ENCODE results near the gene VPS54. TPM values are rescaled to one million over a fixed set of nuclear protein-coding genes. Genes with fewer than 3 reads are reported as not detected.
A peak's percentile ranks its signal among the peaks of the same experiment; 100 is the strongest.

Gene VPS54
- total RNA-seq, 1 experiment from 2014 or later: 13.1 TPM

DNA sequence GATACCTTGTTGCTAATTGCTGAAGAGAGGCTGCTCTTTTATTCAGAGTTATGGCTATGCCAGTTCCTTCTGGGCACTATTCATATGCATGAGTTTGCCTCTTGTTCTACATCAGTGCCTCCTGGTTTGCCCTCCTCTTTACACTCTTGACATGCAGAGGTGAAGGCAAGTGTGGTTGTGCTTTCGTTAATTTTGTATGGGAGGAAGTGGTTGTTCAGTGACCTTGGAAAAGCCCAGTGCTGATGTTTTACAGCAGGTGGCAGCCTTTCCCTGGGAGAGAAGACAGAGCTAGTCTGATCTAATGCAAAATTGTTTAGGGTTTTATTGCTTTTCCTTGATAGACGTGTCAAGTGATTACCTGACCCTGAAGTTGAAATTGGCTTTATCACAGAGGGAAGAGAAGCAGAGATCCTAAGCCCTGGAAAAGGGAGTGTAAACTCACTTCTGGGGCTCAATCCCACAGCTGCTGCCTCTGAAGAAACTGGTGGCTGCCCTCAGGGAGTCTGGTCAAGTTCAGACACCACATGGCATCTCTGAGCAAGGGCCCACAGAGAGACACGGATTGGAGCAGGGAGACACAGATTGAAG, 30.5 kb upstream of the VPS54 start:
- POLR2A ChIA-PET: interaction anchor here (0.7 to 1.5 kb wide), 9 partner anchors 14 to 358 kb away, joined by 3 to 19 read pairs (median 4); no protein-coding TSS in a partner anchor
- H3K9me3 Mint-ChIP-seq (ENCODE audit: unreplicated experiment): no peaks in the 10 kb centered on the region
- BruUV-seq (replicated peaks): no TSS peak
- no peak overlapping the region for H3K4me3 Mint-ChIP-seq (ENCODE audit: unreplicated experiment)
- CTCF ChIA-PET: interaction anchor here (0.5 to 5.0 kb wide), 27 partner anchors 10 to 841 kb away, joined by 3 to 66 read pairs (median 4); no protein-coding TSS in a partner anchor
- peak overlapping the region; percentile 23 for H3K27ac Mint-ChIP-seq (ENCODE audit: low read depth, unreplicated experiment)
- no peaks in the 10 kb centered on the region for H3K36me3 Mint-ChIP-seq (ENCODE audit: insufficient read depth, unreplicated experiment)
- DNase-seq (ENCODE audit: unreplicated experiment): peak; percentile 85
- H3K27me3 Mint-ChIP-seq (ENCODE audit: insufficient read depth, unreplicated experiment): no peaks in the 10 kb centered on the region
- peaks cover 6% of the 10 kb centered on the region for H3K4me1 Mint-ChIP-seq (ENCODE audit: insufficient read depth, unreplicated experiment)
- TF ChIP-seq, protein P1, sequence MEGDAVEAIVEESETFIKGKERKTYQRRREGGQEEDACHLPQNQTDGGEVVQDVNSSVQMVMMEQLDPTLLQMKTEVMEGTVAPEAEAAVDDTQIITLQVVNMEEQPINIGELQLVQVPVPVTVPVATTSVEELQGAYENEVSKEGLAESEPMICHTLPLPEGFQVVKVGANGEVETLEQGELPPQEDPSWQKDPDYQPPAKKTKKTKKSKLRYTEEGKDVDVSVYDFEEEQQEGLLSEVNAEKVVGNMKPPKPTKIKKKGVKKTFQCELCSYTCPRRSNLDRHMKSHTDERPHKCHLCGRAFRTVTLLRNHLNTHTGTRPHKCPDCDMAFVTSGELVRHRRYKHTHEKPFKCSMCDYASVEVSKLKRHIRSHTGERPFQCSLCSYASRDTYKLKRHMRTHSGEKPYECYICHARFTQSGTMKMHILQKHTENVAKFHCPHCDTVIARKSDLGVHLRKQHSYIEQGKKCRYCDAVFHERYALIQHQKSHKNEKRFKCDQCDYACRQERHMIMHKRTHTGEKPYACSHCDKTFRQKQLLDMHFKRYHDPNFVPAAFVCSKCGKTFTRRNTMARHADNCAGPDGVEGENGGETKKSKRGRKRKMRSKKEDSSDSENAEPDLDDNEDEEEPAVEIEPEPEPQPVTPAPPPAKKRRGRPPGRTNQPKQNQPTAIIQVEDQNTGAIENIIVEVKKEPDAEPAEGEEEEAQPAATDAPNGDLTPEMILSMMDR (IDR thresholded peaks at IDR 0.05; ENCODE audit: unreplicated experiment): peak; percentile 80
- intact Hi-C loops (cut with micrococcal nuclease): loop anchor here (1.0 to 5.0 kb wide), 6 partner anchors 95 to 840 kb away; partner anchors contain the start of gene PELI1

DNA sequence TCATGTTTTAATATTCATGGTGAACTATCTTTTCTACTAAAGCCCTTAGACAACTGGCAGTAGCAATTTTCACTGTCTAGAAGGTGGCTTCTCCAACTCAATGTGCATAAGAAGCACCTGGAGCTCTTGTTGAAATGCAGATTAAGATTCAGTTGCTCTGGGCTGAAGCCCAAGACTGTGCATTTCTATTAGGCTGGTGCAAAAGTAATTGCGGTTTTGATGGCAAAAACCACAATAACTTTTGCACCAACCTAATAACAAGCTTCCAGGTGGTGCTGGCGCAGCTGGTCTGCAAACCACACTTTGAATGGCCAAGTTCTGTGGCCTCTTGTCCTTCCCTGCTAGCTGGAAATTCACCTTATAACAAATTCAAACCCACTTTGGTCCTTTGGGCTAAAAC, 26.7 kb upstream of the VPS54 start:
- no TSS peak for BruUV-seq (replicated peaks)
- no peaks in the 10 kb centered on the region for H3K36me3 Mint-ChIP-seq (ENCODE audit: insufficient read depth, unreplicated experiment)
- H3K9me3 Mint-ChIP-seq (ENCODE audit: unreplicated experiment): no peaks in the 10 kb centered on the region
- no peak overlapping the region for H3K27ac Mint-ChIP-seq (ENCODE audit: low read depth, unreplicated experiment)
- POLR2A ChIA-PET: interaction anchor here (1.0 kb wide), 1 partner anchor 1084 kb away, joined by 4 read pairs; the partner anchor contains the start of gene RAB1A
- H3K4me1 Mint-ChIP-seq (ENCODE audit: insufficient read depth, unreplicated experiment): peaks cover 6% of the 10 kb centered on the region
- intact Hi-C loops (cut with micrococcal nuclease): loop anchor here (5.0 kb wide), 1 partner anchor 516 kb away; no protein-coding TSS in a partner anchor
- no peaks in the 10 kb centered on the region for H3K27me3 Mint-ChIP-seq (ENCODE audit: insufficient read depth, unreplicated experiment)
- CTCF ChIA-PET: interaction anchor here (0.6 to 1.7 kb wide), 6 partner anchors 84 to 441 kb away, joined by 3 to 9 read pairs (median 4); no protein-coding TSS in a partner anchor
- DNase-seq (ENCODE audit: unreplicated experiment): no peak
- no peak overlapping the region for H3K4me3 Mint-ChIP-seq (ENCODE audit: unreplicated experiment)
- TF ChIP-seq, protein P1 (IDR thresholded peaks at IDR 0.05; ENCODE audit: unreplicated experiment): no peak

DNA sequence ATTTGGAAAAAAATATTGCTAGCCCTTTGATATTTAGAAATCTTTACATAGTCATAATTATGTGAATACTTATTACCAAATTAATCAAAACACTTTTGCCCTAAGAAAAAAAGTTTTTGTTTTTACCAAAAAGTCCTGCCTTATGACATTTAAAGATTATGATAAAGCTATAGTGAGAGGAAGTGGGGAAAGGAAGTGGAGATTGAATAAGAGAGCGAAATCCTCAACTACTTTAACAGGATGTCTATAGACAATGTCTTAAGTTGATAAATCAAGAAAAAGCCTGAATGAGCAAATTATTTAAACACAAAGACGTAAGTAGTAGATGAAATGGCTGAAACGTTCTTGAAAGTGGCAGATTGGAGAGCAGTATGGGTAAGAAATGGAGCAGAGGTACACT, 20.9 kb upstream of the VPS54 start:
- TF ChIP-seq, protein P1 (IDR thresholded peaks at IDR 0.05; ENCODE audit: unreplicated experiment): no peak
- DNase-seq (ENCODE audit: unreplicated experiment): no peak
- Mint-ChIP-seq H3K4me1 (ENCODE audit: insufficient read depth, unreplicated experiment) (peaks cover 6% of the 10 kb centered on the region), H3K27ac (ENCODE audit: low read depth, unreplicated experiment) (no peak overlapping the region), H3K9me3 (ENCODE audit: unreplicated experiment) (no peaks in the 10 kb centered on the region), H3K36me3 (ENCODE audit: insufficient read depth, unreplicated experiment) (no peaks in the 10 kb centered on the region), H3K4me3 (ENCODE audit: unreplicated experiment) (no peak overlapping the region), H3K27me3 (ENCODE audit: insufficient read depth, unreplicated experiment) (no peaks in the 10 kb centered on the region)
- no TSS peak for BruUV-seq (replicated peaks)
- ChIA-PET POLR2A (interaction anchor here (0.6 kb wide), 1 partner anchor 20 kb away, joined by 3 read pairs; no protein-coding TSS in a partner anchor), CTCF (interaction anchor here (1.7 kb wide), 1 partner anchor 272 kb away, joined by 6 read pairs; no protein-coding TSS in a partner anchor)
- intact Hi-C loops (cut with micrococcal nuclease): no loop called here

DNA sequence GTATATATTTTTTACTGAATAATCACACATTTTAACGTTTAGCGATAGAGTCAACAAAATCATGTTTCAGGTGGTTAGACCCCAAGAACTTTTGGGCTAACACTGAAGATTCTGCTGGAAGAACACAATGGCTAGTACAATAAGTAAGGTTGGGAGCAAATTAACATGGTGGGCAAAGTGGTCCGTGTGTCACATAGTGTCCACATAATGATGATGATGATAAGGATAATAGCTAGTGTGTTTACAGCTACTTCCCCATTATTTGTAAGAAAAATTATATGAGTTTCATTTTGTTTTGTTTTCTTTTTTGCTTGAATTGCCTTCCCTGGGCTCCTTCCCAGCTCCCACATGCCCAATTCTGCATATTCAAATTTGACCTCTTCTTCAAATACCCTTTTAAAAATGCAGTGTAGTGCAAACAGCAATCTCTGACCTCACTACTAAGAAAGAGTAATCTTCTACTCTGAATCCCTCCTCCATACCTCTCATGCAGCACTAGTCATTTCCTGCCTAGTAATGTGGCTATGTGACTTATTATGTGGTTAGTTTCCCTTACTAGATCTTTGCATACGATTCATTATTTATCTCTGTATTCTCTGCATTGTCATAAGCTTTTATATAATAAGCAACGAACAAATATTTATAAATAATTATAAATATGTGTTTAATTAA, 16.9 kb upstream of the VPS54 start:
- intact Hi-C loops (cut with micrococcal nuclease): no loop called here
- ChIA-PET POLR2A (interaction anchor here (0.6 to 0.7 kb wide), 2 partner anchors 20 to 734 kb away, joined by 3 to 4 read pairs; no protein-coding TSS in a partner anchor), CTCF (no interaction called here)
- DNase-seq (ENCODE audit: unreplicated experiment): no peak
- Mint-ChIP-seq H3K27ac (ENCODE audit: low read depth, unreplicated experiment) (no peak overlapping the region), H3K4me3 (ENCODE audit: unreplicated experiment) (no peak overlapping the region), H3K36me3 (ENCODE audit: insufficient read depth, unreplicated experiment) (no peaks in the 10 kb centered on the region), H3K4me1 (ENCODE audit: insufficient read depth, unreplicated experiment) (peaks cover 6% of the 10 kb centered on the region), H3K9me3 (ENCODE audit: unreplicated experiment) (no peaks in the 10 kb centered on the region), H3K27me3 (ENCODE audit: insufficient read depth, unreplicated experiment) (no peaks in the 10 kb centered on the region)
- TF ChIP-seq, protein P1 (IDR thresholded peaks at IDR 0.05; ENCODE audit: unreplicated experiment): no peak
- BruUV-seq (replicated peaks): no TSS peak

All from MCF 10A (cell line).